22Rv1 (cell line): Measurements from ENCODE around the gene FHOD1.

Experiments
- H3K27ac ChIP-seq: fragments of 450-650 bp; 2 replicates; pipeline ENCODE4 v1.5.1; 2017
- ZFX ChIP-seq: fragments of 450-650 bp; IDR thresholded peaks from 2 replicates; pipeline ENCODE4 v1.6.1; 2017; ENCODE audit warnings: antibody characterized with exemption, borderline replicate concordance
- TF ChIP-seq, protein P1 (sequence below): fragments of 450-650 bp; IDR thresholded peaks from 2 replicates; pipeline ENCODE4 v1.5.1; 2017; ENCODE audit warnings: mild to moderate bottlenecking

The FHOD1 gene

DNA sequence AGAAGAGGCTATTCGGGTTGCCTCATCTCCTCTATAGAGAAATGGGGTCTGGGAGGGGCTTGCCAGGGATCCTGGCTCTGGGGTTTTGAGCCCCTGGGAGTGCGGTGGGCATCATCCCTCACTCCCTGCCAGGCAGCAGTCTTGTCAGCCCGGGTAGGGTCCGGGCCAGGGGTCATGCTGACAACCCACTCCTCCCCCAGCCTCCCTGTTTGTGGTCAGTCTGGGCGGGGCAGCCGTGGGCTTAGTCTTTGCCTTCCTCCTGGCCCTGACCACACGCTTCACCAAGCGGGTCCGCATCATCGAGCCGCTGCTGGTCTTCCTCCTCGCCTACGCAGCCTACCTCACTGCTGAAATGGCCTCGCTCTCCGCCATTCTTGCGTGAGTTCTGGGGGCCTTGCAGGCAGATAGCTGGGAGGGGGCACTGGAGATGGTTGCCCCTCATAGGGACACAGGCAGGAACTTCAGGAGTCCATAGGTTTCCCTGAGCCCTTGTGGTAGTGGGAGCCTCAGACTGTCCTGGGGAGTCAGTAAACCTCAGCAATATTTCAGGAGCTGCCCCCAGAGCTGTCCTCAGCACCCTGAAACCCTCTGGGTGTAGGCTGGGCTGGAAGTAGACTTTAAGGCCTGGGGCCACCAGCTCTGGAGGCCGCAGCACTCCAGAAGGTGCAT, 8.4 kb upstream of the FHOD1 start:
- no peak overlapping the region for H3K27ac ChIP-seq
- TF ChIP-seq, protein P1, sequence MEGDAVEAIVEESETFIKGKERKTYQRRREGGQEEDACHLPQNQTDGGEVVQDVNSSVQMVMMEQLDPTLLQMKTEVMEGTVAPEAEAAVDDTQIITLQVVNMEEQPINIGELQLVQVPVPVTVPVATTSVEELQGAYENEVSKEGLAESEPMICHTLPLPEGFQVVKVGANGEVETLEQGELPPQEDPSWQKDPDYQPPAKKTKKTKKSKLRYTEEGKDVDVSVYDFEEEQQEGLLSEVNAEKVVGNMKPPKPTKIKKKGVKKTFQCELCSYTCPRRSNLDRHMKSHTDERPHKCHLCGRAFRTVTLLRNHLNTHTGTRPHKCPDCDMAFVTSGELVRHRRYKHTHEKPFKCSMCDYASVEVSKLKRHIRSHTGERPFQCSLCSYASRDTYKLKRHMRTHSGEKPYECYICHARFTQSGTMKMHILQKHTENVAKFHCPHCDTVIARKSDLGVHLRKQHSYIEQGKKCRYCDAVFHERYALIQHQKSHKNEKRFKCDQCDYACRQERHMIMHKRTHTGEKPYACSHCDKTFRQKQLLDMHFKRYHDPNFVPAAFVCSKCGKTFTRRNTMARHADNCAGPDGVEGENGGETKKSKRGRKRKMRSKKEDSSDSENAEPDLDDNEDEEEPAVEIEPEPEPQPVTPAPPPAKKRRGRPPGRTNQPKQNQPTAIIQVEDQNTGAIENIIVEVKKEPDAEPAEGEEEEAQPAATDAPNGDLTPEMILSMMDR, result no peak
- no peak for TF ChIP-seq ZFX

- H3K27ac ChIP-seq, result no peak overlapping the region
- TF ChIP-seq, protein P1, result no peak
- no peak for TF ChIP-seq ZFX
These were observed 7.7 kb upstream of the FHOD1 start for GRCh38 chr16:67254801-67255552.

GRCh38 chr16:67252609-67253497, 5.6 kb upstream of the FHOD1 start:
- TF ChIP-seq ZFX, result no peak
- TF ChIP-seq, protein P1, result no peak
- no peak overlapping the region for H3K27ac ChIP-seq

GRCh38 chr16:67250045-67250327, 2.7 kb upstream of the FHOD1 start:
- no peak overlapping the region for H3K27ac ChIP-seq
- no peak for TF ChIP-seq ZFX
- TF ChIP-seq, protein P1, result no peak

- H3K27ac ChIP-seq, result no peak overlapping the region
- TF ChIP-seq, protein P1, result no peak
- TF ChIP-seq ZFX, result no peak
These were observed 2.1 kb upstream of the FHOD1 start for GRCh38 chr16:67249178-67250044.

DNA sequence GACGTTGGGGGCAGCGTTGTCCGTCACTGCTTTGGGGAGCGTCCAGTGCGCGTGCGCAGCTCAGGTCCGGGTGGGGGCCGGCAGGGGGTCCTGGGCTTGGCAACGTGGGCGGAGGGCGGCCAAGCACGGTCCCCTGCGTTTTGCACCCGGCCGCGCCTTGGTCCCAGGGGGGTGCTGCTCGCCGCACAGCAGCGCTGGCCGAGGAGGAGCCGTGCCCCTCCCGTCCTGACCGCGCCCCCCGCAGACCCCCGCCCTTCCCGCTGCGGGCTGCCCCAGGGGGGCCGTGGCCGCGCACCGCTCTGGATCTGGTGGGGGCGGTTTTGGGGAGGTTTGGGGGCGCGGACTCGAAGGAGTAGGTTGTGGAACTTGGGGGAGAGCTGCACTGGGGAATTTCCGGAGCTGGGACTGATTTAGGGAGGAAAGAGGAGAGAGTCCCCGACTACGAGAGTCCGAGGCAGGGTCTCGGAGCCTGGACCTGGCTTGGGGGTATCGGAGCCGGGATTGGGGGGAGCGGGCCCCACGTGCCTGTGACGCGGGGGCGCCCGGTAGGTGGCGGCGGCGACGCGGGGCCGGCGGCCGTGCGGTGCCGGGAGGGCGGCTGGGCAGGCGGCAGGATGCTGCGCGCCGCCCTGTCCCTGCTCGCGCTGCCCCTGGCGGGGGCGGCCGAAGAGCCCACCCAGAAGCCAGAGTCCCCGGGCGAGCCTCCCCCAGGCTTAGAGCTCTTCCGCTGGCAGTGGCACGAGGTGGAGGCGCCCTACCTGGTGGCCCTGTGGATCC, 1.3 kb upstream of the FHOD1 start, which contains the start of gene SLC9A5:
SLC9A5 (plus strand) TSS at position 579 of the 777 bp plus-strand sequence; CDS start at position 615, 36 bp downstream.
- TF ChIP-seq ZFX, result no peak
- TF ChIP-seq, protein P1, result peak; percentile 59
- H3K27ac ChIP-seq, result no peak within 1 kb of the TSS
